Epithelial cell of proximal tubule (primary cell): ENCODE measurements around the gene DDOST. TPM values are rescaled to one million over a fixed set of nuclear protein-coding genes. Genes with fewer than 3 reads are reported as not detected.

Experiments
- DNase-seq: peaks from one replicate; pipeline ENCODE4 v3.0.0-alpha.2; 2011; ENCODE audit warnings: low read depth
- H3K4me3 ChIP-seq: 2 replicates; pipeline ENCODE4 v1.5.1; 2011; ENCODE audit warnings: low read depth, mild to moderate bottlenecking, low read length
- total RNA-seq: library from RNA; depleted of rRNA; stranded (reverse); fragments of >200 nt; gene quantifications from 2 replicates; pipeline ENCODE4 v1.2.3, GENCODE V29; 2015
- TF ChIP-seq, protein P1 (sequence below): conservative IDR thresholded peaks from 2 replicates; pipeline ENCODE4 v1.5.1; 2012; ENCODE audit warnings: low read depth, mild to moderate bottlenecking, low read length

DDOST gene
- total RNA-seq, 1 donor from 2014 or later = 191 TPM

DNA sequence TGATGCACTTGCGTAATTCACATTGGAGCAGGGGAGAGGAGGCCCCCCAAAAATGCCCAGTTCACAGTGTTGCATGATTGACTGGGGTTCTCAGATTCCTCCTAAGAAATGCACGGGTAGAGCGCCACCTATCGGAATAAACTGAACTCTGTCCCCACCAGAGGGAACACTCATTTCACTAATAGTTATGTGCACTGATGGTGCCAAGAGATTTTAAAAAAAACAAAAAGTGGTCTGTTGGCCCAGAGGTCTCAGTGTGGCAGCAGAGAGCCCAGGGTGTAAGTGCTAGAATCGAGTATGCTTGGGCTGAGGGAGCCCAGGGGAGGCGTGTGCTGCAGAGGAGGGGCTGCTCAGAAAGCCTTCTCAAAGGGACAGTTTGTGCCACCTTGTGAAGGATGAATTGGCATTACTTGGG is 21.0 kb downstream of the DDOST start:
- TF ChIP-seq, protein P1, sequence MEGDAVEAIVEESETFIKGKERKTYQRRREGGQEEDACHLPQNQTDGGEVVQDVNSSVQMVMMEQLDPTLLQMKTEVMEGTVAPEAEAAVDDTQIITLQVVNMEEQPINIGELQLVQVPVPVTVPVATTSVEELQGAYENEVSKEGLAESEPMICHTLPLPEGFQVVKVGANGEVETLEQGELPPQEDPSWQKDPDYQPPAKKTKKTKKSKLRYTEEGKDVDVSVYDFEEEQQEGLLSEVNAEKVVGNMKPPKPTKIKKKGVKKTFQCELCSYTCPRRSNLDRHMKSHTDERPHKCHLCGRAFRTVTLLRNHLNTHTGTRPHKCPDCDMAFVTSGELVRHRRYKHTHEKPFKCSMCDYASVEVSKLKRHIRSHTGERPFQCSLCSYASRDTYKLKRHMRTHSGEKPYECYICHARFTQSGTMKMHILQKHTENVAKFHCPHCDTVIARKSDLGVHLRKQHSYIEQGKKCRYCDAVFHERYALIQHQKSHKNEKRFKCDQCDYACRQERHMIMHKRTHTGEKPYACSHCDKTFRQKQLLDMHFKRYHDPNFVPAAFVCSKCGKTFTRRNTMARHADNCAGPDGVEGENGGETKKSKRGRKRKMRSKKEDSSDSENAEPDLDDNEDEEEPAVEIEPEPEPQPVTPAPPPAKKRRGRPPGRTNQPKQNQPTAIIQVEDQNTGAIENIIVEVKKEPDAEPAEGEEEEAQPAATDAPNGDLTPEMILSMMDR = peak; percentile 85
- no peak for DNase-seq
- H3K4me3 ChIP-seq = no peak overlapping the region

DNA sequence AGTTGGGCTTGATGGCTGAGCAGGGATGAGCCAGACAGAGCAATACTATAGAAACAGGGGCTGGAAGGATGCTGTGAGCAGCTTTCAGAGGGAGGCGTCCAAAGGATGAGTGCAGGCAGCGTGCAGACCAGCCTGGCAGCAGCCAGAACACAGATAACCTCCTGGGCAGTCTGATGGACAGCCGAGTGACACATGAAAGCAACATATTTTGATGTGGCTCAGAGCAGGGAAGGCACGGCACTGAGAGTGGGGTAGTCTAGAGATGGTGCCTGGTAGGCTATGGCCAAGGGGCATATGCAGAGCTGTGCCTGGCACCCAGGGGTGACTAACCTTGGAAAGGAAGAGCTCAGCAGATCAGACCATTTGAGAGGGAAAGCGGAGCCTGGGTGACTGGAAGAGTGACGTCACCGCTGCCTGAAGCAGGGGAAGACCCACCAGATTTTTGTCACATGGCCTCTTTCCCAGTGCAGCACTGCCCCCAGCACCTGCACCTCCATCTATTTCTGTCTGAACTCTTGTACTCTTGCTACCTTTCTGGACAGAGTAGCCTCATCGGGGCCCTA is 24.3 kb downstream of the DDOST start:
- TF ChIP-seq, protein P1 = no peak
- DNase-seq = no peak

DNA sequence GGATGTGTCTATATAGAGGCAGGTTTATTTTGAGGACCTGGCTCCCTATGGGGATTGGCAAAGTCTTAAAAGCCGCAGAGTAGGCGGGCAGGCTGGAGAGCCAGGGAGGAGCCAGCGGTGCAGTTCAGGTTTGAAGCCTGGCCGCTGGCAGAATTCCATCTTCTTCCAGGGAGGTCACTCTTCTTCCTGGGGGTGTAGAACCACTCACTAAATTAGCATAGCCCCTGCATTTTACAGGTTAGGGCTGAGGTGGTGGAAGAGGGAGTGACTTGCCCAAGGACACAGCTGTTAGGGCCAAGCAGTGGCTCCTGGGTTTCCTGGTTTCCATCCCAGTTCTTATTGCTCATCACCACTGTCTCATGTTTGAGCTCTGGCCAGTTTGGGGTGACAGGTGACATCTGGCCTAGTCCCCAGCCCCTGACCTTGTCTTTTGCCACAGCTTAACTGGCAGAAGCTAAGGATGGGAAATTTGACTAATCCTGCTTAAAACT is 26.5 kb downstream of the DDOST start:
- TF ChIP-seq, protein P1 = no peak
- H3K4me3 ChIP-seq = peak overlapping the region; percentile 87
- no peak for DNase-seq

More for the DNA sequence above, 24.3 kb downstream of the DDOST start:
- no peak overlapping the region for H3K4me3 ChIP-seq

DNA sequence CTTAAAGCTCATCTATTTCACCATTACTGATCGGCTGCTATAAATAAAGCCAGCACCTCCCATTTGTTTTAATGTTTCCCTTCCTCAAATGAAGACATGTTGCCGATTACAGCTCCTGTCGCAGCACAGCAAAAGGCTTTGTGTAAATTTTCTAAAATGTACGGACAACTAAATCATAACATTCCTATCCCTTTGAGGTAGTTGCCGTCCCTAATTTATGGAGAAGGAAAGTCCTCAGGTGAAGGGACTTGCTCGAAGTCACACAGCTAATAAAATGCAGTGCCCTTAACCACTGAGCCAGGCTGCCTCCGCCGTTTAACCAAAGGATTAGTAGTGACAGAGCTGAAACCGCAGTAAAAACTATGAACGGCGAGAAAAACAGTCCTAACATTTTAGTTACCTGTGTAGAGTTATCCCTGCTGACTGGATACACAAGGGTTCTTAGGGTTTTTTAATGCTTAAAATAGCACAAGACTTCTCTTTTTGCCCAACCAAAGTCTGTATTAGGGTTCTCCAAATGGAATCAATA is 27.0 kb downstream of the DDOST start:
- DNase-seq = no peak
- TF ChIP-seq, protein P1 = no peak
- peak overlapping the region; percentile 87 for H3K4me3 ChIP-seq

DNA sequence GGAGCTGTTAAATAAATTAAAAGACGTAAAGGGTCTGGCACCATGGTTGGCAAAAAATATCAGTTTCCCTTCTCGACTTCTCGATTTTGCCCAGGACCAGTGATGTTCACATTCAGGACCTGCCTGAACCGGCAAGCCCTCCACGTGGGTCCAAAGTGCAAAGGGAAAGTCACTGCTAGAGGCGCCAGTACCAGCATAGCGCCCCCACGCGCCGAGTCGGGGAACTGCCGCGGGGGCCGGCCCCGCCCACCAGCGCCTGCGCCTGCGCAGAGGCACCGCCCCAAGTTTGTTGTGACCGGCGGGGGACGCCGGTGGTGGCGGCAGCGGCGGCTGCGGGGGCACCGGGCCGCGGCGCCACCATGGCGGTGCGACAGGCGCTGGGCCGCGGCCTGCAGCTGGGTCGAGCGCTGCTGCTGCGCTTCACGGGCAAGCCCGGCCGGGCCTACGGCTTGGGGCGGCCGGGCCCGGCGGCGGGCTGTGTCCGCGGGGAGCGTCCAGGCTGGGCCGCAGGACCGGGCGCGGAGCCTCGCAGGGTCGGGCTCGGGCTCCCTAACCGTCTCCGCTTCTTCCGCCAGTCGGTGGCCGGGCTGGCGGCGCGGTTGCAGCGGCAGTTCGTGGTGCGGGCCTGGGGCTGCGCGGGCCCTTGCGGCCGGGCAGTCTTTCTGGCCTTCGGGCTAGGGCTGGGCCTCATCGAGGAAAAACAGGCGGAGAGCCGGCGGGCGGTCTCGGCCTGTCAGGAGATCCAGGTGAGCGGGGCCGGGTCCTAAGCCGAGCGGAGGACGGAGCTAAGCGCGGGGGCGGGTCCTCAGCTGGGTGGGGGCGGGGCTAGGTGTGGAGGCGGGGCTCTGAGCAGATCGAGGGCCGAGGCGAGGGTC is 27.7 kb downstream of the DDOST start, which contains the start of gene PINK1:
Gene PINK1 (plus strand): TSS at position 269 of the 875 bp plus-strand sequence. CDS start 91 bp downstream, at position 360.
- TF ChIP-seq, protein P1 = peak; percentile 91
- peak within 1 kb of the TSS; percentile 87 for H3K4me3 ChIP-seq
- no peak for DNase-seq

DNA sequence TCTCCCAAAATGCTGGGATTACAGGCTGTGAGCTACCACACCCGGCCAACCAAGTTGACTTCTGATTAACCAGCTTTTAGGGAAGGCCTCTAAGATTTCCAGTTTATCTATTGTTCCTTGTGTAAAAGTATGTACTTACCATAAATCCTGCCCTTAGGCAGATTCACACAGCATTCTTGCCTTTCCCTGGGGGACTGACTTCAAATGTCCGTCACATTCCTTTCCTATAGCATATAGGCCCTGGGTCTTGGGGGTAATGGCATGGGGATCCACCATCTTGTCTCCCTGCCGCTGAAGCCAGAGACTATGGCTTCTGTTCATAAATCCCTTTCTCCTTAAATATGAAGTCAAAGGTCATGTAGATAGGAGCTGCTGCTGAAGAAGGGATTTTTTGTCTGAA is 28.8 kb downstream of the DDOST start:
- DNase-seq = no peak
- TF ChIP-seq, protein P1 = no peak
- no peak overlapping the region for H3K4me3 ChIP-seq
